ELR (cell line): ENCODE data around the gene USP1.

ENCODE experiments used
- DNase-seq: peaks from one replicate; pipeline ENCODE4 v3.0.0-alpha.2; 2015; ENCODE audit warnings: low read depth

Gene USP1, protein sequence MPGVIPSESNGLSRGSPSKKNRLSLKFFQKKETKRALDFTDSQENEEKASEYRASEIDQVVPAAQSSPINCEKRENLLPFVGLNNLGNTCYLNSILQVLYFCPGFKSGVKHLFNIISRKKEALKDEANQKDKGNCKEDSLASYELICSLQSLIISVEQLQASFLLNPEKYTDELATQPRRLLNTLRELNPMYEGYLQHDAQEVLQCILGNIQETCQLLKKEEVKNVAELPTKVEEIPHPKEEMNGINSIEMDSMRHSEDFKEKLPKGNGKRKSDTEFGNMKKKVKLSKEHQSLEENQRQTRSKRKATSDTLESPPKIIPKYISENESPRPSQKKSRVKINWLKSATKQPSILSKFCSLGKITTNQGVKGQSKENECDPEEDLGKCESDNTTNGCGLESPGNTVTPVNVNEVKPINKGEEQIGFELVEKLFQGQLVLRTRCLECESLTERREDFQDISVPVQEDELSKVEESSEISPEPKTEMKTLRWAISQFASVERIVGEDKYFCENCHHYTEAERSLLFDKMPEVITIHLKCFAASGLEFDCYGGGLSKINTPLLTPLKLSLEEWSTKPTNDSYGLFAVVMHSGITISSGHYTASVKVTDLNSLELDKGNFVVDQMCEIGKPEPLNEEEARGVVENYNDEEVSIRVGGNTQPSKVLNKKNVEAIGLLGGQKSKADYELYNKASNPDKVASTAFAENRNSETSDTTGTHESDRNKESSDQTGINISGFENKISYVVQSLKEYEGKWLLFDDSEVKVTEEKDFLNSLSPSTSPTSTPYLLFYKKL

DNA sequence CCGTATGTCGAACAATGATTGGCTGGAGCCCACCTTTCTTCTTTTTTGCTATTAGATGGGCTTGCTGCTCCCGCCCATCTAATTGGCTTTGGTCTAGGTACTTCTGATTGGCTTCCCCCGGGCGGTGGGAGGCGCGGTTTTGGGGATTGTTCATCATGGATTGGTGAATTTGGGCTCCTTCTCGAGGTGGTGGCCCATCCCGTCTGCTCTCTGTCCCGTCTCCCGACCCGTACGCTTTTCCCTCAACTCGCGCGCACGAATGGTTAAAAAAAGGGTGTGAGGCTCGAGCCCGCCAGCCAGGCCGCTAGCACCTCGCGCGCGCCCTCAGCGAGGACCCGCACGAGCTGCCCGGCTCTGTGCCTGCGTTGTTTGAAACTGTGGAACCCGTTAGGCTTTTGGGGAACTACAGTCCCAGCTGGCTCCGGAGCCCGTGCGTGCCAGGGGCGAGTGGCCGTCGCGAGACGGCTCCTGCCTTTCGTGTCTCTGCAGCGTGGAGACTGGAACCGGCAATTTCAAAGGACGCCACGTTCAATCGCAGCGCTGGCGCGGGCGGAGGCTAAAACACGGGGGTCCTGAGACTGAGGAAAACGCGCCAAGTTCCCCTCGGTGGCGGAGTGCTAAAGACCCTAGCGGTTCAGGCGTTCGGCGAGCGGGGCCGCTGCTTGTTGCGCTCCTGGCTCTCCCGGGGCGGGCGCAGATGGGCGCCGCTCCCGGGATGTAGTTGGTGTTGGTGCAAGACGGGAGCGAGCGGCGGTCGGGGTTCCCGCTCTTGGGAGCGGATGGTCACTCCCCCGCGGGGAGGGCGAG, at the start of gene USP1:
Gene USP1 (plus strand): TSS at position 584 of the 807 bp plus-strand sequence. CDS start 2,819 bp downstream, outside the sequence.
- DNase-seq = peak; percentile 100

DNA sequence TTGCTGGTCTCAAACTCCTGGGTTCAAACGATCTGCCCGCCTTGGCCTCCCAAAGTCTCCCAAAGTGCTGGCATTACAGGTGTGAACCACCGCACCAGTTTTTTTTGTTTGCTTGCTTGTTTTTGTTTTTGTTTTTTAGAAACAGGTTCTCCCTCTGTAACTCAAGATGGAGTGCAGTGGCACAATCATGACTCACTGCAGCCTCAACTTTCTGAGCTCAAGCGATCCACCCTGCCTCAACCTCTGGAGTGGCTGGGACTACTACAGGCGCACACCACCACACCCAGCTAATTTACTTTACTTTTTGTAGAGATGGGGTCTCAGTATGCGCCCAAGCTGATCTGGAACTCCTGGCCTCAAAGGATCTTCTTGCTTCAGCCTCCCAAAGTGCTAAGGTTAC, 47.3 kb upstream of the USP1 start:
- DNase-seq = no peak

DNA sequence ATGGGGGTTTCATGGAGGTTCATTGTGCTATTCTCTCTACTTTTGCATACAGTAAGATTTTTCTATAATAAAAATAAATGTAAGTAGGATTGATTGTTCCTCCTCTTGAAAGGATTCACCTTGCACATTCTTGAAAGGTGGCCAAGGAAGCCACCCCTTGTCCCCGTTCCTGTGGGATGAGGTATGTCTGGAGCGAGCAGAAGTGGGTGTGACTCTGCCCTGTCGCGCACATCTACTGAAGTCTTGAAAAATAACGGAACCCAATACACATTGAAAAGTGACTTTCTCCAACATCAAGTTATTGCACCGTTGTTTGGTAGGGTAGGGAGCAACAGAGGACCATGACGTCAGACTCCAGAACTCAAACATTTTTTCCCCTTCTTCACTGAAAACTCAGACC, 46.8 kb upstream of the USP1 start:
- DNase-seq = no peak

DNA sequence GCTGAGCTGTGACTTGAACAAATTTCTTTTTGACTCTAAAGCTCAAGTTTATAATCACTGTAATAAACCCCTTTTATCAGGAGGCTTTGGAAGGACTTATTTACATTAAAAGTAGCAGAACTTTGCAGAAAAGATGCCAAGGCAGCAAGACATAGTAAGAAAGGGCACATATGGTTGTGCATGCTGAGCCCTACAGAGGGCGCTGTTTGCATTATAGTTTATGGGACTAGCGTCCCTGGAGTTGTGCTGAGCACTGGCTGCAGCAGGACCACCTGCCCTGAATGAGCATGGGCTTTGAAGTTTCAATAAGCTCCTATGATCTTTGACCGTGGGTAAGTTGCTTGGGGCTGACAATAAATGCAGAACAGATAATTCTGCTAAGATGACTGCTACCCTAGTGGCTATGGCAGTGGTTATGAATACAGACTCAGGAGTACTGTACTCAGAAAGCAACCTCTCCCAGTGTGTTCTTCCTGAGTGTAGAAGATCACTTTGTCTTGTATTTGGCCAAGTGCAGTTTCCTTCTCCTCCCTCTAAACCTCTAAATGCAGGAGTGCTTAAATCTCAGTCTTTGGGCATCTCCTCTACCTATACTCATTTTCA, 45.4 kb upstream of the USP1 start:
- DNase-seq = peak; percentile 46

DNA sequence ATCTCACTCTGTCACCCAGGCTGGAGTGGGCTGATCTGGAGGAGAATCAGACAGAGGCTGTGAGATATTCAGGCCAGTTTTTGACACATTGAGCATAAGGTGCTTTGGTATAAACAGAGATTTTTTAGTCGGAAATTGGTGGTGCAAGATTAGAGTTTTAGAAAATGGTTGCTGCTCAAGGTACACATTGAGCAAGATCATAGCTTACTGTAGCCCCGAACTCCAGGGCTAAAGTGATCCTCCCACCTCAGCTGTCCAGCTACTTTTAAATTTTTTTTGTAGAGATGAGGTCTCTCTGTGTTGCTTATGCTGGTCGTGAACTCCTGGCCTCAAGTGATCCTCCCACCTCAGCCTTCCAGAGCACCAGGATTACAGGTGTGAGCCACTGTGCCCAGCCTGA, 43.9 kb upstream of the USP1 start:
- DNase-seq = no peak

DNA sequence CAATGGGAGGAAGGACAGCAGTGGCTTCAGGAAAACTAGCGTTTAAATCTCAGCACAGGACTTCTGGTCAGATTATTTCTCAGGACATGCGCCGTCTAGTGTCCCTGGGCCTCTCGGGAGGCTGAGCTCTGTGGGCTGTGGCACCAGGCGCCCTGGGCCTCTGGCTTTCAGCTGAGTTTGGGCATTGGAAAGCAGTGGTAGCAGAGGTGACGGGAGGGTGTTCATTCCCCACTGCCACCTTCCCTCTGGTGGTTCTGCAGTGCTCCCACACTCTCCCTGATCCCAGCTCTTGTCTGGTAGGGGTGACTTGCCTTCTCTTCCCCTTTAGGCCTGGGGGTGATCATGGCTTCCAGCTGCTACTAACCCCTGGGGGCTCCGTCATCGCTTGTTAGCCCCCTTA, 42.2 kb upstream of the USP1 start:
- no peak for DNase-seq

DNA sequence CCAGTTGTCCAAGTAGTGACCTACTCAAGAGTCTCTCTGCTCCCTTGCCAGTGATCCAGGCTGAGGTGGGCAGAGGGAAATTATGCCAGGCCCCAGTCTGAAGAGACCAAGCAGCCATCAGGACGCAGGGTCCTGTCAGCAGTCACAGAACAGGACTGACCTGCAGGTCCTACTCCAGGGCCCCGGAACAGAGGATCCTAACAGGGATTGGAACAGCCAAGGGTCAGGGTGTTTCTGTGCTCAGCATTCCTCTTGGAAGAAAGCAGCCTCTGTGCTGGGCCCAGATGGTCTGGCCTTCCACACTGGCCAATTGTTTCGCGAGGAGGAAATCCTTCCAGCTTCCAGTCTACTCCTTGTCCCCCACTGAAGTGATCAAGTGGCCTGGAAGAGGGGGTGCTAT, 41.6 kb upstream of the USP1 start:
- DNase-seq = no peak

DNA sequence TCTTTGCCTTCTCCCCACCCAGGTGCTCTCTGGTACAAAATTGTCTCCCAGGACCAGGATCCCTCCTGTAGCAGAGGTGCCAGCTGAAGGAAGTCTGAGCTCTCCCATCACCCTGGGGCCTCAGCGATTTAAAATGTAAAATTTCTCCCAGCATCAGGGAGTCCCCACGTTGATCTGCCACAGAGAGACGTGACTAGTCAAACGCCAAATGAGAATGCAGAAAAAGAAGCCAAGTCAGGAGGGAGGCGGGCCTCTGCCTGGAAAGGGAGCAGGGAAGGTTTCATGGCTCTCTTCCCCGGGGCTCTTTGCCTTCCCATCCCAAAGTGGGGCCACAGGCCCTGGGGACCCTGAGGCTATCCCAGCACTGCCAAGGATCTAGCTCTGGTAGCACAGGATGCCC, 40.0 kb upstream of the USP1 start:
- no peak for DNase-seq

DNA sequence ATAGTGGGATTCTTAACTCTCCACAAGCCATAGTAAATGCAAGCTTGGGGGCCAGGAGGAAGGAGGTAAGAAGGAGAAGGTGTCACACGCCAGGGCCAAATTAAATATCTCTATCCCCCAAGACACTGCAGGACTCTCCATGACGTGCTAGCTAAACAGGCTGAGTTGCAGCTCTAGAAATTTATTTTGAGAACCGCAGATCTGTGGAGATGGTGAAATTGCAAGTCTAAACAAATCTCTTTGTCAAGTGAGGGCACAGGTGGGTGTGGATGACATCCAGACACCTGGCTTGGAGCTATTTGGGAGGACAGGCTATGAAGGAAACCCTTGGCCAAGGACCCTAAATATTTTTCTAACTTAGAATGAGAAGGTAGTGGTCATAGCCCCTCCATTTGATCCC, 39.5 kb upstream of the USP1 start:
- DNase-seq = no peak

DNA sequence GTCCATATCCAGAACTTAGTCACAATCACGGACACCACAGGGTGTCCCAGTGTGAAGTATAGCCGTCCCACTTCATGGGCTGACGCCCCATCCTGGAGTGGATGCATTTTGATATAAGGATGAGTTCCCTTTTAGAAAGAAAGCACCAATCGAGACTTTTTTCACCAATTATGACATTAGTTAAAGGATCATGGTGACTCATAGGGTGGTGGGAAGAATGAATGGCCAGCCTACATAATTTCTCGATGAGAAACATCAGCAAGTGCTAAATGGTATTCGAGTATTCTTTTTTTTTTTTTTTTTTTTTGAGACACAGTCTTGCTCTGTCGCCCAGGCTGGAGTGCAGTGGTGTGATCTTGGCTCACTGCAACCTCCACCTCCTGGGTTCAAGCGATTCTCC, 38.5 kb upstream of the USP1 start:
- DNase-seq = peak; percentile 84

DNA sequence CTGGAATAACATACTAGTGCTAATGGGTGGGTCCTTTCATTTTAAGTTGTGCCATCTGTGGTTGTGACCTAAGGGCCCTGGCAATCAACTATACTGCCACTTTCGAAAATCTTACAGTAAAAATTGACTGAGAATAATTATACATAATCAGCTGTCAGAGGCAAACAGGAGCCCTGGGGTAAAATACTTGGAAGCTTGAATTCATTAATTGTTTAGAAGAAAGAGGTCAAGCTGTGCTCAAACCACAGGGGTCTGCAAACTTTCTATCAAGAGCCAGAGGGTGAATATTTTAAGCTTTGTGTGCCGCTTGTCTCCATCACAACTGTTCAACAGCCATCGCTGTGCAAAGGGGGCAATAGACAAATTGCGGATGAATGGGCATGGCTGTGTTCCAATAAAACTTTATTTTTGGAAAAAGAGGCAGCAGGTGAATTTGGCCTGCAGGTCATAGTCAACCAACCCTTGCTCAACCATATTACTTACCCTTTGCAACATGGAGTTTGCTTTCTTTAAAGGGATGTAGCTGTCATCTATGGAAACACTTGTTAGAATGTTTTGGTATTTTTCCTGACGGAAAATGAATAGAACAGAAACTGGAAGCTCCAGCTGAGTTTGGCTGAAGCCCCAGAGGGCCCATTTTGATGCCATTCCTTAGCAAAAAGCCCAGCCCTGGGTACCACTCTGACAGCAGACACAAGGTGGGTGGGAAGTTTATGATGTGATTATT, 35.7 kb upstream of the USP1 start:
- no peak for DNase-seq

DNA sequence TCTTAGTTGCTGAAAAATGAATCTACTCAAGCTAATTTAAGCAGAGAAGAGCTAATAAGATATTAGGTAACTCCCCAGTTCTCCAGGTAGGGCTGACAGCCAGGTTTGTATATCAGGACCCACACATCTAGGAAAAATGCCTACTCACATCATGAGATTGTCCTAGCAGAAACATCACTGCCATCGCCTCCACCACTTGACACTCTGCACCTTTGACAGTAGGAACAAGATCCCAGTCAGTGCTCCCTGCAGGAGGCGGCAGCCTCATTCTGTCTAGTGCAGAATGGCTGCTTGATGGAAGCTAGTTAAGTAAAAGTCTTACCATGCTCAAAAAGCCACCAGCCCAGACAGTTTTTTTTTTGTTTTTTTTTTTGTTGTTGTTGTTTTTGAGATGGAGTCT, 31.6 kb upstream of the USP1 start:
- DNase-seq = no peak

DNA sequence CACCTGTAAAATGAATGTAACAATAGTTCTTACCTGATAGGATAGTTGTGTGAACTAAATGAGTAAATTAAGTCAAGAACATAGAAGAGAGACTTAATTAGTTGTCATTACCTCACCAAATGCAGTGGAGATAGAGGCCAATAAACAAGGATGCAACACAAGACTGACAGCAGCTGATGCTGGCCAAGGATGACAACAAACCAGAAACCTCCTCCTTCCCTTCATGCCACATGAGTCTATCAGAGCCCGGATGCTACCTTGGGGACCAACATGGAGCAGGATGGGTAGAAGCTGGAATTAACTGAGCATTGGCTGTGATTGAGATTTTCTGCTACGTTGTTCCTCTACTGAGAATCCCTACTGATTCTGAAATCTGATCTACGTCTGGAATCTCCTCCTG, 30.3 kb upstream of the USP1 start:
- DNase-seq = no peak

DNA sequence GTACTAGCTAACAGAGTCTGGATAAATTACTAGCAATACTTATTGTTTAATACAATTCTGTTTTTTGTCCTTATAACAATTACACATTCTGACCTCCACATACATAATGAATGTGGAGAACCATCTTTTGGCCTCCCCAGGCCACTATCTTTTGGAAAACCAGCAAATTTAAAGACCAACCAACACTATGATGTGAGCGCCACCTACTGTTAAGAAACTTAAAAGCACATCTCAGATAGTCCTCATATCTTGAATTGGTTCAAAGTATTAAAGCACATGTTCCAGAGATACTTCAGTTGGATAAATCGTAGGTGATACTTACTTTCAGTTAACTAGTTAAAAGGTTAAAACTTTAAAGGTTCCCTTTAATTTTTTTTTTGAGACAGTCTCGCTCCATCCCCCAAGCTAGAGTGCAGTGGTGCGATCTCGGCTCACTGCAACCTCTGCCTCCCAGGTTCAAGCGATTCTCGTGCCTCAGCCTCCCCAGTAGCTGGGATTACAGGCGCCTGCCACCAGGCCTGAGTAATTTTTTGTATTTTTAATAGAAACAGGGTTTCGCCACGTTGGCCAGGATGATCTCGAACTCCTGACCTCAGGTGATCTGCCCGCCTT, 29.3 kb upstream of the USP1 start:
- DNase-seq = peak; percentile 68

DNA sequence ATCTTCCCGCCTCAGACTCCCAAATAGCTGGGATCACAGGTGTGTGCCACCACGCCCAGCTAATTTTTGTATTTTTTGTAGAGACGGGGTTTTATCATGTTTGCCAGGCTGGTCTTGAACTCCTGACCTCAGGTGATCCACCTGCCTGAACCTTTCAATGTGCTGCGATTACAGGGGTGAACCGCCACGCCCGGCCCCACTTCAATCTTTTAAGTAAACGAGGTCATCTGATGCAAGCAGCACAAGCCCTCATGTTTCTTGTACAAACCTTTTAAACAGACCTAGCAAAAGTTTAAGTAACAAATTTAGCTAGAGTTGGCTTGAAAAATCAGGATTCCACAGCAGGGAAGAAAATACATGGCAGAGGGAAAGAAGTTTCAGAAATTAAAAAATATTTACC, 21.2 kb upstream of the USP1 start:
- no peak for DNase-seq

DNA sequence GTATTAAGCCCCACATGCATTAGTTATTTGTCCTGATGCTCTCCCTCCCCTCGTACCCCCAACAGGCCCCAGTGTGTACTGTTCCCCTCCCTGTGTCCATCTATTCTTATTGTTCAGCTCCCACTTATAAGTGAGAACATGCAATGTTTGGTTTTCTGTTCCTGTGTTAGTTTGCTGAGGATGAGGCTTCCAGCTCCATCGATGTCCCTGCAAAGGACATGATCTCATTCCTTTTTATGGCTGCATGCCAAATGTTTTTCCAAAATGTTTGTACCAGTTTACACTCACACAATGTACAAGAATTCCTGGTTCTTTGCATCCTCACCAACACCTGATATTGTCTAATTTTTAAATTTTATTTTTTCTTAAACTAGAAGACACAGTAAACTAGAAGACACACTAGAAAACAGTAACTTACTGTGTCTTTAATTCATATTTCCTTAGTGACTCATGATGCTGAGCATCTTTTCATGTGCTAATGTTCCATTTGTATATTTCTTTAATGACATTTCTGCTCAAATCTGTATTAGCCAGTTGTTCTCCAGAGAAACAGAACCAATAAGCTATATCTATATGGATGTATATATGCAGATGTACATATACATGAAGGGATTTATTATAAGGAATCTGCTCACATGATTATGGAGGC, 19.4 kb upstream of the USP1 start:
- DNase-seq = peak; percentile 32

DNA sequence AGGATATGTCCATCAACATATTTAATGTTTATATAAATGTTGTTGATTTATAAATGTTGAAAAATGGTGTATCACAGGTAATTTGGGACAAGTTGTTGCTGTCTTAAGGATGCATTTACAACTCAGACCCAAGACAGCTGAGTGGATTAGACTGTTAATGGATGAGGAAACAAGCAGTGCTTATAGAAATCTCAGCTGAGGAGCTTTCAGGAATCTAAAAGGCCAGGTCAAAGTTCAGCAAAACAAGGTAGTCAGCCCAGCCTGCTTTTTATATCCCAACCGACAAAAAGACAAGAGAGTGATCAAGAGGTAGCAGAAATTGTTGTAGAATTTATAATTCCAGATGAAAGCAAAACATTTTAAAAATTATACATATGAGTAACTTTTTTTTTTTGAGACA, 16.6 kb upstream of the USP1 start:
- DNase-seq = no peak

DNA sequence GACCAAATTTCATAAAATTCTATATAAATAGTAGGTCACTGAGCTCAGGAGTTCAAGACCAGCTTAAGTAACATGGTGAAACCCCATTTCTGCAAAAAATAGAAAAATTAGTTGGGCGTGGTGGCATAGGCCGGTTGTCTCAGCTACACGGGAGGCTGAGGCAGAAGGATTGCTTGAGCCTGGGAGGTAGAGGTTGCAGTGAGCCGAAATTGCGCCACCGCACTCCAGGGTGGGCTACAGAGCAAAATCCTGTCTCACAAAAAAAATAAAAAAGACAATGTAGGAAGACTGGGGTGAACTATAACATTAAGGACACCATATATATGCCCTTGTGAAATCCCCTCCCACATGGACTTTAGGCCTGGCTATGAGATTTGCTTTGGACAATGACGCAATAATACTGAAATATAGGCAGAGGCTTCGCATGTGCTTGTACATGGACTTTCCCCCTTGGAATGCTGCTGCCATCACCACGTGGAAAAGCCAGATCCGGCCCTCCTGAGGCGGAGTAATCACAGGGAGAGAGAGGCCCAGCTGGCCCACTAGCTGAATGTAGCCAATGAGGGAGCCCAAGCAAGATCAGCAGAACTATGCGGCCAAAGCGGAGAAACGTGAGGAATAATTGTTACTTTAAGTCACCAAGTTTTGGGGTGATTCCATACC, 13.1 kb upstream of the USP1 start:
- DNase-seq = no peak

DNA sequence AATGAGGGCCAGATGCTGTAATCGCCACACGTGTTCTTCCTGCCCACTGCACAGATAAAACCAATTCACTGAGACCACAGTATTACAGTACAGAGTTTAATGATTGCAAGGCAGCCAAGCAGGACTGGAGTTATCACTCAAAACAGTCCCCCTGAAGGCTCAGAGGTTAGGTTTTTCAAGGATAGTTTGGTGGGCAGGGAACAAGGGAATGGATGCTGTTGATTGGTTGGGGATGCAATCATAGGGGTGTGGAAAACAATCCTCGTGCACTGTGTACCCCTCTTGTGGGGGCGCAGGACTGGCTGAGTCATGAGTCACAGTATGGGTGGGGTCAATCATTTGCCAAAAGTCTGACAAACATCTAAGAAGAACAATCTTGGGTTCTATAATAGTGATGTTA, 12.4 kb upstream of the USP1 start:
- peak; percentile 32 for DNase-seq

DNA sequence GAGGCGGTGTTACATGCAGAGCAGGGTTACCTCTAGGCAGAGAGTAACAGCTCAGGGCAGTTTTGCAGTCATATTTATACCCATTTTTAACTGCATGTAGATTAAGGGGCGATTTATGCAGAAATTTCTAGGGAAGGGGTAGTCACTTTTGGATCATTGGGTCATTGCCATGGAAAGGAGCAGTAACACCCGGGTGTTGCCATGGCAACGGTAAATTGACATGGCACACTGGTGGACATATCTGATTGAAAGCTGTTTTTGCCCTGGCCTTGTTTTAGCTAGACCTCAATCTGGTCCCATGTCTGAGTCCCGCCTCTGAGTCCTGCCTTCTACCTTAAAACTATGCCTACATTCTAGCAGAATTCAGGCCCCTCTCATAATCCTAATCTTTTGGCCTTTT, 11.8 kb upstream of the USP1 start:
- DNase-seq = no peak
